Activated T-cell treated with anti-CD3 and anti-CD28 coated beads, Interleukin-2, amount 50 U/mL, for 48 hours (primary cell): Measurements from ENCODE around the gene TMC7.
A peak's percentile ranks its signal among the peaks of the same experiment; 100 is the strongest.
"Not testable (repeated sequence)": the region's sequence is repeated elsewhere in the genome, so short reads cannot be mapped to it uniquely, and the experiment has no call there.

Source experiments
- DNase-seq, 2 experiments: peaks; one replicate each; pipeline ENCODE4 v3.0.0-alpha.2; 2020

Gene TMC7

DNA sequence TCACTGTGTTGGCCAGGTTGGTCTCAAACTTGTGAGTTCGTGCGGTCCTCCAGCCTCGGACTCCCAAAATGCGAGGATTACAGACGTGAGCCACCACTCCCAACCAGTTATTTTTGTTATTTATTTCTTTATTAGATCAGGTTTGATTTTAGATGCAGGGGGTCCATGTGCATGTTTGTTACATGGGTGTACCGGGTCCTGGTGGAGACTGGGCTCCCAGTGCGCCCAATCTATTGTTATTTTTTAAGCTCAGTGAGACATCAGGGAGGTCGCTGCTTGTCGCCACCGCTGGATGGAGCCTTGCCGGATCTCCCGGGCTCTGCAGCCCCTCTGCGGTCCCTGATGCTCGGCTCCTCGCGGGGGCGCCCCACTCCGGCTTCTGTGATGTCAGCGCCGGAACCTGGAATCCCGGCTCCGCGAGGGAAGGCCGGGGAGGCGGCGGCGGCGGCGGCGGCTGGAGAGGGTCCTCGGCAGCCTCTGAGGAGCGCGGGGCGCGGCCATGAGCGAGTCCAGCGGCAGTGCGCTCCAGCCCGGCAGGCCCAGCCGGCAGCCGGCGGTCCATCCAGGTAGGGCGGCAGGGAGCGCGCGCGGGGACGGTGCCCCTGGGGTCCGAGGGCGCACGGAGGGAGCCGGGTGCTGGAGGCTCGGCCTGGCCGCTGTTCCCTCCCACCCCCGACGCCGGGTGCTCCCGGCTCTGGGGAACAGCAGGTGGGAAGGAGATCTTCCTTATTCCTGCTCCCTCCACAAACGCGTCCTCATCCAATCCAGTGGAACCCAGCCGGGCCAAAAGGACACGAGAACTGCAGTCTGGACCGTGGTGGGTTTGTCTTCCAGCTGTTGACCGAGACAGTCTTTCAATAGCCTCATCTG lies at the start of gene TMC7:
TSS of gene TMC7 (plus strand) at position 370 of the 870 bp plus-strand sequence. CDS start at position 500, 130 bp downstream.
- DNase-seq, result peak; percentile 49 to 62

- DNase-seq, result peak in 1 of 2 experiments; percentile 2
These were observed 46.9 kb upstream of the TMC7 start for GRCh38 chr16:18936727-18937340.

DNA sequence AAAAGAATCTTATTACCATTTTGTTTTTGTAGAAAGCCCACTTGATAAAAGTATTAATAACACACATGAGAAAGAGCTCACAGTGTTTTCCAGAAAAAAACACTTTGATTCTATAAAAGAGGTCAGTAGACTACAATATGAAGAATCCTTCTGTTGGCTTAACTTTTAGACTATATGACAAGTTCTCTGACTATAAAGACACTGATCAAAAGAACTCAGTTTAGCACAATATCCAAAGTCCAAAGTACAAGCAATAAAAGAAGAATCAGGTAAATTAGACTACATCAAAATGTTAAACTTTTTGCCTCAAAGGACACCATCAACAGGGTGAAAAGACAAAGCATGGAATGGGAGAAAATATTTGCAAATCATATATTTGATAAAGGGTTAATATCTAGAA lies 46.3 kb upstream of the TMC7 start:
- DNase-seq, result no peak

GRCh38 chr16:18938986-18939385 lies 44.7 kb upstream of the TMC7 start:
- no peak for DNase-seq

GRCh38 chr16:18941471-18941870 lies 42.3 kb upstream of the TMC7 start:
- no peak for DNase-seq

GRCh38 chr16:18942061-18942460 lies 41.7 kb upstream of the TMC7 start:
- no peak for DNase-seq

DNA sequence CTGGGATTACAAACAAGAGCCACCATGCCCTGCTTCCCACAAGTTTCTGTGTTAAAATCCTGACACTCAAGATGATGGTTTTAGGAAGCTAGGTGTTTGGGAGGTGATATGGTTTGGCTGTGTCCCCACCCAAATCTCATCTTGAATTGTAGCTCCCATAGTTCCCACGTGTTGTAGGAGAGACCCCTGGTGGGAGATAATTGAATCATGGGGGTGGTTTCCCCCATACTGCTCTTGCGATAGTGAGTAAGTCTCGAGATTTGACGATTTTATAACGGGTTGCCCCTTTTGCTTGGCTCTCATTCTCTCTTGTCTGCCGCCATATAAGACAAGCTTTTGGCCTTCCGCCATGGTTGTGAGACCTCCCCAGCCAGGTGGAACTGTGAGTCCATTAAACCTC lies 40.3 kb upstream of the TMC7 start:
- DNase-seq, result no peak

DNA sequence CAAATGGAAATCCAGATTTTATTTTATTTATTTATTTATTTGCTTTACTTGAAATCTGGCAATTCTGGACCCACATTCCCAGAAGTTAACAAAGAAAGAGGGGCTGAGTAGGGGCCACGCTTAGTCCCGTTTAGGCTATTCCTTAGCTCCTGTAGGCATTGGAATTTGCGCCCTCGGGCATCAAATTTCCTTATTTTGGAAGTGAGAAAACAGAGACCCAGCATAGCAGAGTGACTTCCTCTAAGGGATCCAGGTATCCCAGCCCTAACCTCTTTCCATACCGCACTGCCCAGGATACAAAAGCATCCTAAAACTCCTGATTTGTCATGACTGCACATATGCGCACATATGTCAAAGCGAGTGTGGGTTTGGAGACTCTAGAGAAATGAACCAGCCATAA lies 38.5 kb upstream of the TMC7 start:
- DNase-seq, result no peak

GRCh38 chr16:18948372-18949020 lies 35.2 kb upstream of the TMC7 start:
- DNase-seq, result no peak

- no peak for DNase-seq
These were observed 33.1 kb upstream of the TMC7 start for GRCh38 chr16:18950469-18951185.

DNA sequence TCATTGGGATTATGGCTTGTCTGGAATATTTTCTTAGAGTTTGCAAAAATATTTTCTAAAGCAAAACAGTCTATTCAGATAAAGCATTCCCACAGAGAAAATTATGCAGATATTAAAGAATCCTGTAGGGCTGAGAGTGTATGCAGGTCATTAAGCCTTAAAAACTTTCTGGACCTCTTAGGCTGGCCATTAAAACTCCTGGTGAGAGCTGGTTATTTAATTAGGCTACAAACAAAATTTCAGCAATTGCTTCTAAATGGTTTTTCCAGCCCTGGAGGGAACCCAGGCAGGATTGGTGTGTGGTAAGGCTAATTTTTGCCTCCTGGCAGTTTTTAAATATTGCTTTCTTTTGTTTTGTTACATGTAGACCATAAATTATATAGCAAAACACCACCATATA lies 30.2 kb upstream of the TMC7 start:
- DNase-seq, result no peak

DNA sequence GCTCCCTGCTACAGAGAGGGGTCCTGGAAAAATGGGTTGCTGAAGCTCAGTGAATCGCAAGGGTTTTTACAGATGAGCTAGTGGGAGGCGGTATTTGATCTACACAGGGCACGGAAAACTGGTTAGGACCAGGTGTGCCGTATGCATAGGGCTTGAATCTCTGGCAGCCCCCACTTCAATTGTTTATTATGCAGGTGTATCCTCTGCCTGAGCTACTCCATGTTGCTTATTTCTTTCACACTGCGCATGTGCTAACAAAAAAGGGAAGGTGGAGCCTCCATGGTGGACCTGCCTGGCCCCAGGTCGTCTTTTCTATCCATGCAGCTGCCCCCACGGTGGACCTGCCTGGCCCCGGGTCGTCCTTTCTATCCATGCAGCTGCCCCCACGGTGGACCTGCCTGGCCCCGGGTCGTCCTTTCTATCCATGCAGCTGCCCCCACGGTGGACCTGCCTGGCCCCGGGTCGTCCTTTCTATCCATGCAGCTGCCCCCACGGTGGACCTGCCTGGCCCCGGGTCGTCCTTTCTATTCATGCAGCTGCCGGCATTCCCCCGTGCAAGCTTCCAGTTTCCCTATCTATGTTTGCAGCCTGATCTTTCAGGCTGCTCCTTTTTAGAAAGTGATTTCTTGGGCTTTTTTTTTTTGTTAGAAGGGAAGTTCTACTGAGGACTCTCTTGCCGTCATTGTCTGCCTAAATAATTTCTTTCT lies 27.7 kb upstream of the TMC7 start:
- peak; percentile 43 to 56 for DNase-seq

GRCh38 chr16:18956658-18957241 lies 27.0 kb upstream of the TMC7 start:
- DNase-seq, result not testable (repeated sequence)

DNA sequence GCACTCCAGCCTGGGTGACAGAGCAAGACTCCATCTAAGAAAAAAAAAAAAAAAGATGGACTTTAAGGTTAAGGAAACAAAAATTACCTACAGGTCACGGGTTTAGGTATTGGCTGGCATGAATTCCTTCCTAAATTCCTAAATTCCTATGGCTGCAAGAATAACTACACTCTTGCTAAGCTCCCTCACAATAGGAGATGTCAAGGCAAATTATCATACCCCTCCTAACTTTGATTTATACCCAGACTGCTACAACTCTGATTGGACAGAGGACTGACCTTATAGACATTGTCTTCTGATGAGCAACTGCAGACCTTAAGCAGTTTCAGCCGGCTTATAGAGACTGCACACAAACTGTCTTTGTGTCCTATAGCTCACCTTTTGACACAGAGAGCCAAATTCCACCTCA lies 25.1 kb upstream of the TMC7 start:
- no peak for DNase-seq

- DNase-seq, result no peak
These were observed 24.7 kb upstream of the TMC7 start for GRCh38 chr16:18959031-18959505.

DNA sequence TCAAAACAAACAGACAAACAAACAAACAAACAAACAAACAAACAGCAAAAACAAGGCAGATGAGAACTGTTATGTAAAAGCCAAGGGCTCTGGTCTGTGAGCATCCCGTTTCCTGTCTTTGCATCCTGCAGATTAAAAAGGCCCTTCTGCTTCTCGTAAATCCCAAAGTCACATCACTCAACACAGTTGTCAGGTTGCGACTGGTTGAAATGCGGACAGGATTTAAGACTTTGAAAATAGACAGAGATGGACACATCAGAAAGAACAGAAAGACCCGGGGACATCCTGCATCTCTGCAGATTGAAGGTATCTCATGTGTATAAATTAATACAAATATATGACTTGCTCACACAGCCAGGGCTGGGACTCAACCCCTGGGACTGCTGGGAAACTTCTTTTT lies 18.2 kb upstream of the TMC7 start:
- DNase-seq, result no peak

- no peak for DNase-seq
These were observed 16.9 kb upstream of the TMC7 start for GRCh38 chr16:18966791-18967190.

DNA sequence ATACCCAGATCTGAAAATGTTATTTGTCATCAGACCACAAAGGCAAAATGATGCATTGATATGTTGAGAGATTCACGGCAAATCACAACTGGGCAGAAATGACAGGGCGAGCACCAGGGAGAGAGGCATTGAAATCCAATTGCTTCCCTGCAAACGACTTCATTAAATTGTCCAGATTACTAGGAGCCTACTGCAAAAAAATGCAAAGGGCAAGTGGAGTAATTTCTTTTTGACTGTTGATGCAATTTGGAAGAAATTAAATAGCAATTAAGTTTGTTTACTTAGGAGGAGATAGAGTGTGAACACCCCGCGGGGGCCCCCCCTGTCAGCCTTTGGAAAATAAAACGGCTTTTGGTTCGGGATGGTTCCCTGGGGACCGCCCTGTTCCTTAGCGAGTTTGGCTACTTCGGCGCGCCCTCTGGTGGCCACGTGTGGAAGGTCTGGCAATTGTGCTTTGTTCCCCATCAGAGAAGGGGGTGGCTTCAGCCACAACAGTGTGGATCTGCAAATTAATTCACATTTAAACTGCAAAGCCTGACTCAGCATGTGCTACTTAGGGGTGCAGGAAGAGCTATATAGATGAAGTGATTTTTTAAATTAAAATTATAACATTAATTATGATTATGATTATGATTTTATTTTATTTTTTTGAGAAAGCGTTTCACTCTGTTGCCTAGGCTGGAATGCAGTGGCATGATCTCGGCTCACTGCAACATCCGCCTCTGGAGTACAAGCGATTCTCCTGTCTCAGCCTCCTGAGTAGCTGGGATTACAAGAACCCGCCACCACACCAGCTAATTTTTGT lies 14.5 kb upstream of the TMC7 start:
- DNase-seq, result peak; percentile 87 to 90

DNA sequence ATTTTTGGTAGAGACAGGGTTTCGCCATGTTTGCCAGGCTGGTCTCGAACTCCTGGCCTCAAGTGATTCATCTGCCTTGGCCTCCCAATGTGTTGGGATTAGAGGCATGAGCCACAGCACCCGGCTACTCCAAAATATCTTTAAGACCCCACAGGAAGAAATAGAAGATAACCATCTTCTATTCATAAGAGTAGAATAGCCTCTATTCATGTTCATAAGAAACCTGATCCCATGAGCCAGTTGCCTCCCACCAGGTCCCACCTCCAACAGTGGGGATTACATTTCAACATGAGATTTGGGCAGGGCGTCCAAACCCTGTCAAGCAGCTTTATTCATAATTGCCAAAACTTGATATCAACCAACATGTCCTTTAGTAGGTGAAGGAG lies 13.9 kb upstream of the TMC7 start:
- DNase-seq, result no peak

DNA sequence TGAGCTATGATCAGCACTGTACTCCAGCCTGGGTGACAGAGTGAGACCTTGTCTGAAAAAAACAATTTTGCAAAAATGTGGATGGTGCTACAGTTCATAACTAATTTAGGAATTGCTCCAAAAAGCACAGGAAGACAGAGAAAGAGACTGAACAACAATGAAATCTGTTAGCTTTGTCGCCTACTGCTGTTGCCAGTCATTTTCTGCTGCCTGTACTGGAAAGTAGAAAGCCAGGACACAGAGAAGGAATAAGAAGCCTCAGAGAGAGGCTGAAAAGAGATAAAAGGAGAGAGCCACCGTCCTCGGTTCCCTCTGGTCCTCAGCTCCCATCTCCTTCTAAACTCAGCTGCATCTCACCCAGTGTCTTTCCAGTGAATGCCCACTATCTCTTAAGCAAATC lies 8.6 kb upstream of the TMC7 start:
- no peak for DNase-seq

GRCh38 chr16:18979936-18980335 lies 3.8 kb upstream of the TMC7 start:
- DNase-seq, result no peak
